ENCODE data around the gene DPYD.

DPYD gene

GRCh38 chr1:97433094-97433823, 487.6 kb downstream of the DPYD start:
- DNase-seq (ENCODE audit: low read depth), result no peak

DNA sequence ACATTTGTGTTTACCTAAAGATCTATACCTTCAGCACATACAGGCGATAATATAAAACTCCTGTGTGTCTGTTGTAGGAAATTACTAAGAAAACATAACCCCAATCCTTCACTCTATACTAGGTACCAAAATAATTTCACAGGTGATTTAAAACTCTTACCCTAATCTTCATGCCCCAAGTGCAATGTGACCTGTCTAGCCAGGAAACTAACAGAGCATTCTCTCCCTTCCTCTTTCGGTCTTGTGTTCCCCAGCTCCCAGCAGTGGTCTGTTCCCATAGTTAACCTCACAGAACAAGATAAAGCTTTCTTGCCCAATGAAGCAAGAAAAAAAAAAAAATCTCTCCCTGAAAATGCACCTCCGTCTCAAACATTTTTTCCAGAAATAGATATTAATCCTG, 493.5 kb downstream of the DPYD start:
- DNase-seq (ENCODE audit: low read depth), result no peak

- DNase-seq (ENCODE audit: low read depth), result no peak
These were observed 496.6 kb downstream of the DPYD start for GRCh38 chr1:97424209-97424608.

GRCh38 chr1:97423403-97423802, 497.4 kb downstream of the DPYD start:
- no peak for DNase-seq (ENCODE audit: low read depth)

DNA sequence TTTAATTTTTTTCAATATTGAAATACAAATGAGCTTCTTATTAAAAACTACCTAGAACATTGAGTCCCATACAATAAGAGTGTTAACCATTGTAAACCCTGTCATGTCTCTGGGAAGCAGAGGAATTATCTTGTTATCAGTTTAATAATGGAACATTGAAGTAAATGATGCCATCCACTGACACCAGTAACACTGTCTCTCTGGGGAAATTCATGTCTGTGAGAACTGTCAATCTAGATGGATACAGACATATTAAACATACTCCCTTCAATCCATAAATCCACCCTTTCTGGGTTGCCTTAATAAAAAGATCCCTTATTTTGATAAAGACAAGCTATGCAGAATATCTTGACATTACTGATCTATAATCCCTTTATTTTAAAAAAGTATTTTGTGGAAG, 503.2 kb downstream of the DPYD start:
- no peak for DNase-seq (ENCODE audit: low read depth)

DNA sequence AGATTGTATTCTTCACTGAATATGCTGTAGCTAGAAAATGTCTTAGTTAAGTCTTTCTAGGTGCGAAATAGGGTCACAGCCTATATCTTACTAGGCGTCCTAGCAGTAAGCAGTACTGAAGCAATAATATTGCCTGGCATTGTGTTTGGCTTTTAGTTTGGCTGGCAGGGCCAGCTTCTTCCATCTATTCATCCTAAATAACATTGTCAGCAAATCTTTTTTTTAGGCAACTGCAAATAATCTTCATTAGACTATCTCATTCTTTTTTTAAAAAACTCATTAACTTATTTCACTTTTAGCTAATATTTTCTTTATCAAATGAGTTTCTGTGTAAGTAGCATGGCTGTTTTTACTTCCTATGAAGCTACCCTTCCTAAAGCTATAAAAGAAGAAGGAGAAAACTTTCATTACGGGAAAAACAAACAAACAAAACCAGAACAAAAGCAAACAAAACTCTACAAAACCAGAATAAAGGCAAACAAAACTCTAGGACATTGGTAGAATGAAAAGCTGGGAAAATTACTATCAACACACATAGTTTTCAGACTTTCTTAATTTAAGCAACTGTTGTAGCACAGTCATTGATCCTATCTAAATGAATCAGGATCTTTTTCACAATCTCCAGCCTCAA, 506.0 kb downstream of the DPYD start:
- DNase-seq (ENCODE audit: low read depth), result no peak

DNA sequence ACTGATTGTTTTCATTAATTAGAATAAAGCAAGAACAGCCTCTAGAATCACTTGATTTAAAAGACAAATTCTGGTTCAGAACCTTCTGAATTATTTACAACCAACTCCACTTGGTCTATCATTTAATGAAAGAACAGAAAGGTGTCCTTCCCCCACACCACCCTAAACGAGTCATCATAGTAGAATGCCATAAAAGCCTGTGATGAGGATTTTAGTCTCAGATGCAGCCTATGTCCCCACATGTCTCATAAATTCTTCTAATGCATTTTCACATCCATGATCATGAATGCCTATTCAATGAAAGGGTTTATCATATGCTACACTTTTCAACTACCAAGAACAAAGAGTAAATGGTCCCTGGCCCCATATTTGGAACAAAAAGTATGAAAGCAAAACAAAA, 508.1 kb downstream of the DPYD start:
- DNase-seq (ENCODE audit: low read depth), result no peak

- DNase-seq (ENCODE audit: low read depth), result no peak
These were observed 508.7 kb downstream of the DPYD start for GRCh38 chr1:97412166-97412565.

DNA sequence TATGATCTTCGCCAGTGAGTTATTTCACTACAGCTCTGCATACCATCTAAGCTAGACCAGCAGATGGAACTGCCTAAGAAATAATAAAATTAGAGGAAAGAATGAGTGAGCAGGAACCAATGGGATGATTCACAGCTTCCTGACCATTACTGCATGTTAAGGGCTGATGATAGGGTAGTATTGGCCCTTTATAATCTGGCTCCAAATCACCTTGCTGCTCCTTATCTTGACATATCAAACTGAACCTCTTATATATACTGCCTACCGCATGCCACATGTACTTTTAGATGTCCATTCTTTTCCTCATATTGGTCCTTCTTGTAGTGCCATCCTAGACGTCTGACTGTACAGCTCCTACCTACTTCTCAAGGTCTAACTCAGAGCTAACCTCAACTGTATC, 524.4 kb downstream of the DPYD start:
- no peak for DNase-seq (ENCODE audit: low read depth)

GRCh38 chr1:97392701-97393100, 528.1 kb downstream of the DPYD start:
- no peak for DNase-seq (ENCODE audit: low read depth)

DNA sequence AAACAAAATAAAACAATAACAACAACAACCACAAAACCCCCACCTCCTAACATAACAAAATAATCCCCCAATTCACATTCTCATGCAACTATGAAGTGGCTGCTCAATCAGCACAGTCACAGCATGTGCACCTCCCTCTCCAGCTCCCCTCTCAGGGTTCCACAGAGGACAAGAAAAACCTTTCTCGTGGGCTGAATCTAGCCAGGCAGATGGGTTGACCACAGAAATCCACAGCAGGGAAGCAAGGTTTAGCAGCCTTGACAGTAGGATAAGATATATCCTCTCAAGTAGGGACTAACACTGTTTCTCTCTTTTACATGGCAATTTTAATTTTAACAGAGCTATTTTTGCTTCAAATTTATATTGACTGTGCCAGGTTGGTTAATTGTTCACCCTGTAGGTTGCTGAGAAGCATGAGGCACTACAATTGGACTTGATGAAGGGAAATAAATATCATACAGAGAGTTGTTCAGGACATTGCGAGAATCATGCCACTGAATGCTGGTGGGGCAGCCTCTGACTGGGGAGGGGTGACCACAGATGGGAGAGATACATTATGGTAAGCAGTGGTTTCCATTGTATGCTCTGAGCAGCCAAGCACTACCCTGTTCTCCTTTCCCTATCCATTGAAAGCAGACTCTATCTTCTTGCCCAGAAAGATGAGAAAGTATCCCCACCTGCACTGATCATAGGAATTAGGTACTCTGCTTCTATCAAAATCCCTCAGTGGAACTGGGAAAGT, 535.1 kb downstream of the DPYD start:
- no peak for DNase-seq (ENCODE audit: low read depth)

DNA sequence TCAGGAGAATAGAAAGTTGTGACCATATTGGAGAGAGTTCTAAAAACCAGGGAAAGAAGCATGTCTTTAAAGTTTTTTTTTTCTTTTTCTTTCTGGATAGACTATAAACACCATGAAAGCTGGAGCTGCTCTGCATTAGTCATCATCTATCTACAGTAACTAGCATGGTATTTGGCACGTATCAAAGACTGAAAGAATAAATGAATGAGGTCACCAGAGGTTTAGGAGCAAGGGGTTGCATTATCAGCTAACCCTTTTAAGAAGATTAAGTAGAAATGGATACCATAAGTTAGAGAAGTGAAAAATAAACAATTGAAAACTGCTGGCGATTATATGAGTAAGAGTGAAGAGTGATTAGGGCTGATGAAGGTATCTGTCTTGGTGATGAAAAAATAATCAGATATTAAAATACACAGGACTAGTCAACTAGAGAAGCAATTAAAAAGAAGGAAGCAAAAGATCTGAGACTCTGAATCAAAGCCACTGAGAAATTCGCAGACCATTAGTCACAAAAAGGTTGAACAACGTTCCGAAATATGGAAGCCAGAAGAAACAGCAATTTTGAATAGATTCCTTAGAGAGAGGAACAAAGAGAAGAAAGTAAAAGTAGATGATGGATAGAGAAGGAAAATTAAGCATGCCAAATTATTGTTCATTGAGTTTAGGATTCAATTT, 536.4 kb downstream of the DPYD start:
- DNase-seq (ENCODE audit: low read depth), result no peak

DNA sequence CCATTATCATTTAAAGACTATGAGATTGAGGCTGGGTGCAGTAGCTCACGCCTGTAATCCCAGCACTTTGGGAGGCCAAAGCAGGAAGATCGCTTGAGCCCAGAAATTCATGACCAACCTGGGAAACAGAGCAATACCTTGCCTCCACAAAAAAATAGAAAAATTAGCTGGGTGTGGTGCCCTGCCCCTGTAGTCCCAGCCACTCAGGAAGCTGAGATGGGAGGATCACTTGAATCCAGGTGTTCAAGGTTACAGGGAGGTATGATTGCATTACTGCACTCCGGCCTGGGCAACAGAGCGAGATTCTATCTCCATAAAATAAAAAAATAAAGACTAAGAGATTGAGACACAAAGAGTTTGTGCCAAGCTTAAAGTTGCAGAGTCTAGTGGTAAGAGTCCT, 537.0 kb downstream of the DPYD start:
- no peak for DNase-seq (ENCODE audit: low read depth)

- no peak for DNase-seq (ENCODE audit: low read depth)
These were observed 538.6 kb downstream of the DPYD start for GRCh38 chr1:97382206-97382605.

DNA sequence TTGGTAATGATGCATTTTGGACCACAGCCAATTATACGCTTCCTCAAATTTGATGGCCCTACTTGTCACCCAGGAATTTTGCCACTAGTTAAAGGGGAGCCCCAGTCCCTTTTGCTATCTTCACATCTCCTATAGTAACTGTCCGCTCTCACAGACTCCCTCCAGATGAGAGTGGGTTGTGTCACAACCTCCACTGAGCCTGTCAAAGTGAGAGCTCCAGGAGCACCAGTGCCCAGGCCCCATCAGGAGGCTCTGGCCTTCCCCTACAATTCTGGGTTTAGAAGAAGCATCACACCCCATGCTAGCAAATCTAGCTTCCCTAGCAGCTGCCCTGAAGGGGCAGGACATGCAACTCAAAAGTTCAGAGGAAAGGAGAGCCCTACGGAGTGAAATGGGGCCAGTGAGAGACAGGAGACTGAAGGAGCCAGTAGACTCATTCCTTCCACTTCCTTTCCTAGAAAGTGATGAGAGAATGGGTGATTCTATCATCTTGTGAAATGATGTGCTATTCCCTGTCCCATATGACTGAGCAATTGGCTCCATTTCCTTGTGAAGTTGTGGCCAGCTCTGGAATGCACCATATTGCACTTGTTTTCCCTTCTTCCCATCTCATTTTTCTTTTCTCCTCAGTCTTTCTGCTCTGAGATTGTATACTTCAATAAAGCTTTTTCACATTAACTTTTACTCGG, 541.3 kb downstream of the DPYD start:
- DNase-seq (ENCODE audit: low read depth), result no peak

- DNase-seq (ENCODE audit: low read depth), result no peak
These were observed 542.2 kb downstream of the DPYD start for GRCh38 chr1:97378596-97378995.

DNA sequence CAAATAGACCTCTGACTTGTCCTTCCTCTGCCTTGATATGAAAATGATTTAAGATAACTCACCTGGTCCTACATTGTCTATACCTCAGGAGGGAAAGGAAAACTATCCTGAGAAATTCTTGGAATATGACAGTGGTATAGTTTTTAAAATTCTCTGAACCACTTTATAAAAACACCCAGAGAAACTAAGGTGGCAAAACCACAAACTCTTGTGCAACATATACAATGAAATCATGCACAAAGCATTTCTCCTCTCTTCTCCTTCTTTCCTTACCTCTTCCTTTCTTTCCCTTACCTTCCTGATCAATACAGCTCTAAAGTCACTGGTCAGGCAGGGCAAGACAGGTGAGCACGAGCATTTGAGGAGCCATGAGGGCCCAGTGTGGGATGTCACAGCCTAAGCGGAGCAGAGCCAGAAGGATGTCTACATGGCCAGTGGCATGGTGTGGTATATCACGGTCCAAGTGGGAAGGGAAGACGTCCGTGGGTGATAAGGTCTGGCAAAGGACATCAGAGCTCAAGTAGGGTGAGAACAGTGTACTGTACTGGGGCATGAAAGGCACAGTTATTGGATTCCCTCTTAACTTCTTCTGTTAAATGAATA, 543.3 kb downstream of the DPYD start:
- DNase-seq (ENCODE audit: low read depth), result no peak

- DNase-seq (ENCODE audit: low read depth), result no peak
These were observed 547.8 kb downstream of the DPYD start for GRCh38 chr1:97373000-97373399.

GRCh38 chr1:97372531-97372930, 548.3 kb downstream of the DPYD start:
- DNase-seq (ENCODE audit: low read depth), result no peak

DNA sequence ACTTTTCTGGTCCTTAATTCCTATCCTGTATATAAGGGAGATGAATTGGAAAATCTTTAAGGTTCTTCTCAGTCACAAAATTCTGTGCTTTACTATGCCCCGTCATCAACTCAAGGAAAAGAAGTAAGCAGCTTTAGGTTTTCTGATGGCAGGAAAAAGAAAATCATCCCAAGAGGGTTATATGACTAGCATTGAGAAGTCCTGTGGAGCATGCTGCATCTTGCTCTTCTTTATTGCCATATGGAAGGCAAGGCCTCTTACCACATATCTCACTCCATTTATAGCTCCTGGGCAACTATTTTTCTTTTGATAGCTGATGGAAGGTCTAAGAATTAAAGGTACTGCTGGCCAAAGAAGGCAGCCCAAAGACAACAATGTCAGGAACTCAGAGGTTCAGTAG, 552.5 kb downstream of the DPYD start:
- DNase-seq (ENCODE audit: low read depth), result no peak

DNA sequence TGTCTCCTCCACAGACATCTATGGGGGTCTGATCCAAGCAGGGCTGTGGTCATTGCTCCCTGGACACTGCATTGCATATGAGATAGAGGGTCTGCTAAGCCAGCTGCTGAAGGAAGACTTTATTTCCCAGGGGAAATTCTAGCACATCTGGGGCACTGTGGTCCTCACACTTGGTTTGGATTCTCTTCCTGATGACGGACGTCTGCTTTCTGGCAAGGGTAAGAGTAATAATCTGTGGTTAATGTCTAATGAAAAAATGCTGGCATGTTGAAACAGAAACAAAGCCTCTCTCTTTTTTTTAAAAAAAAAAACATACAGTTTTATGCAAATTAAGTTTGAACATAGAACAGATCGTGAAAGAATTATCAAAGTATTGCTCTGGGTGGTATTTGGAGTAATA, 553.9 kb downstream of the DPYD start:
- DNase-seq (ENCODE audit: low read depth), result no peak

GRCh38 chr1:97365026-97365425, 555.8 kb downstream of the DPYD start:
- DNase-seq (ENCODE audit: low read depth), result no peak
